Left renal cortex interstitium (tissue), 4 donors: ENCODE measurements around the gene ARHGAP42. TPM values are rescaled to one million over a fixed set of nuclear protein-coding genes. Genes with fewer than 3 reads are reported as not detected.

ENCODE experiments used
- DNase-seq, 4 donors: peaks; one replicate each; pipeline ENCODE4 v3.0.0-alpha.2; 2013; ENCODE audit warnings: low read depth in 4 of 4, low spot score in 2 of 4, missing footprints in 1 of 4
- polyA plus RNA-seq, 4 donors: library from polyadenylated mRNA; unstranded; fragments of 120-200 nt; gene quantifications; one replicate each; pipeline ENCODE4 v1.2.1, GENCODE V29; 2013; ENCODE audit not compliant: insufficient read length in 4 of 4

ARHGAP42 gene
- polyA plus RNA-seq, 4 donors, result 22.3 to 29.6 (median 28.9) TPM

- no peak for DNase-seq
Observed at GRCh38 chr11:100948936-100949335, 261.8 kb downstream of the ARHGAP42 start.

DNA sequence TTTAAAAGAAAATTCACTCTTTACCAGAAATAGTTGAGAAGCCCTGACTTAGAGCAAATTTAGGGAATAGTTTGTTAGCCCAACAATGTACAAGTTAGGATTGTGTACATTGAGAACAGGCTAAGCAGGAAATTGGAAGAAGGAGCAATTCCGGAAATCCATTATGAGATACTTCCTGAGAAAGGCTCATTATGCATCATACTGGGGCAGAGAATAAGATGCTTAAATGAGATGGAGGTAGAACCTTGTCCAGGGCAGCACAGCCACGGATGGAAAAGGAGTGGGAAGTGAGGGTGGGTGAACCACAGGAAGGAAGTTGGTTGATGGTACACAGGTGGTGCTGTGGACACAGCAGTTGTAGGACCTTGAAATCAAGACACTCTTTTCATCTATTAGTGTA, 262.4 kb downstream of the ARHGAP42 start:
- DNase-seq, result no peak

- no peak for DNase-seq
Observed at GRCh38 chr11:100955318-100955717, 268.2 kb downstream of the ARHGAP42 start.

DNA sequence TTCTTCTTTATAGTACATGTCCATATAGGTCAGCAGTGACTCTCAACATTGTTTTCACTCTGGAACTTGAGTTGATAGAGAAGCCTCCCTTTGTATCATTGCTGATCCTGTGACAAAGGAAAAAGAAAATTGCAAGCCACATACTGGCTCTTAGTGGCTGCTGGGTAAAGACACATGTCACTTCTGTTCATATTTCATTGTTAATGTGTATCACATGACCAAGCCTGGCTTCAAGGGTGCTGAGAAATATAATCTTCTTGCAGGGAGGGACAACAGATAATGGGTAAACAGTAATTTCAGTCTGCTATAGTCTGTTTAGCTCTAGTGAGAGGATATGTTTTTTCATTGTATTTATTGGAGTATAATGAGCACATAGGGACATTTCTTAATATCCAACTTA, 269.3 kb downstream of the ARHGAP42 start:
- DNase-seq, result no peak

DNA sequence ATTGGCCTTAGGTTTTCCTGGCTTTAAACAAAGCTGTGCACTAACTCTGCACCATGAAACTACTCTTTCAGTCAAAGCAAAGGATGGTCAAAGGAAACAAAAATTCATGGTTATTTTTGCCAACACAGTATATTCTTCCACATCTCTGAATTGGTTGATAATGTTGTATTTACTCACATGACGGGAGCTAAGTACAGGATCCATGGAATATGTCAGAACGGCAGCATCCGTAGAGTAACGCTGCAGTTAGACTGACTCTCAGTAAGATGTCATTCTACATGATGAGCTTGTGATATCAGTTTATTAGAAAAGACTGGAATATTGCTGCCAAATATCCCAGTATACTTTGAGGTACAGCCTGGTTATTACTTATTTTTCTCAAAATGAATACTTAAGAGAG, 270.4 kb downstream of the ARHGAP42 start:
- no peak for DNase-seq

- no peak for DNase-seq
Observed at GRCh38 chr11:100961633-100962032, 274.5 kb downstream of the ARHGAP42 start.

DNA sequence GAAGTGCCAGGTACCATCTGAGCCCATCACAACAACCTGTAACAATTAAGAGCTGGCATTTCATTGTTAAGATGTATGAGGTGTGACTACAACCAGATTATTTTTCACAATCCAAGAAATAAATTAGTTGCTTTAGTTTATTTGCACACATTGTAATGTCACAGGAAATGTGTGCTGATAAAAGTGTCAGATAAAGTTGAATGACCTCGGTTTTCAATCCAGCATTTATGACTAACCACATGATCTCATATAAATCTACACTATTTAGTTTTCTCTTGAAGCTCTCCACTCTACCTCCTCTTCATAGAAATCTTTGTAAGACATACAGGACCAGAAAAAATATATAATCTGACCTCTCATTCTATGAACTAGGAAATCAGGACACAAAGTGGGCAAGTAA, 276.3 kb downstream of the ARHGAP42 start:
- DNase-seq, result no peak

DNA sequence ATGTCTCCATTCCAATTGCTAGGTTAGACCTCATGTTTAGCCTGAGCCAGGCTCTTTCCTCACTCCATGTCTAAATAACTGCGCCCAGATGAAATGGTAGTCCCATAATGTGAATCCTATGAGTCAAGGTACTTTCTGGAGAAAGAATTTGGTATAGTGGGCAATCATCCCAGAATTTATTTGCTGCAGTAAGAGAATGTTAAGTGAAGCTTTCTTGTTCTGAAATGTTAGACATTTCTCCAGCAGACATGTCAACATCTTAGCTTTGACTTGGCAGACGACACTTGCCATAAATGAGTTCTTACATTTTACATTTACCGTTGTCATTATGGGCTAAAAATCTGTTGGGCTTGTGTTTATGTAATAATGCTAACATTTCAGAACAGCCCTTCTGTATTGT, 277.3 kb downstream of the ARHGAP42 start:
- no peak for DNase-seq

DNA sequence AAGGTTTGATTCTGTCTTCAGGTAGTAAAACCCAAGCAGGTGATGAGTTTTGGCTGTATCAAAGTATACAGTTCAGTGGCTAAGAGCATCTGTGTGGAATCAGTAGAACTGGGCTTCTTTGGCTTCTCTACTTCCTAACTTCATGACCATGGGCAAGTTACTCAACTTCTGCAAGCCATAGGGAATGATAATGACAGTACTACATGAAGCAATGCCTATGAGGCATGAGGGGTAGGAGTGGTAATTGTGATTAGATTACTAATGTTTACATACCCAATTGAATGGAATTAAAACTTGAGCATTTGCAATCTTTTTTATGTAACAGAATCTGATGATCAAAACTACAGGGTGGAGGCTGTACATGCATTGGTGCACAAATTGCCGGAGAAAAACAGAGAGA, 278.3 kb downstream of the ARHGAP42 start:
- no peak for DNase-seq

DNA sequence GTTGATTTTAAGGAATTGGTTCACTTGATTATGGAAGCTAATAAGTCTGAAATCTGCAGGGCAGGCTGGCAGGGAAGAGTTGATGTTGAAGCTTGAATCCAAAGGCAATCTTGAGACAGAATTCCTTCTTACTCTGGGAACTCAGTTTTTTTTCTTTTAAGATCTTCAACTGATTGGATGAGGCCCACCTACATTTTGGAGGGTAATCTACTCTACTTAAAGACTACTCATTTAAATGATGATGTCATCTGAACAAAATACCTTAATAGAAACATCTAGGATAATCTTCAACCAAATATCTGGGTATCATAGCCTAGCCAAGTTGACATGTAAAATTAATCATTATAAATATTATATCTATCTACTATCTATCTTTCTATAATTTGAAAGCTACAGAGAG, 279.3 kb downstream of the ARHGAP42 start:
- no peak for DNase-seq

DNA sequence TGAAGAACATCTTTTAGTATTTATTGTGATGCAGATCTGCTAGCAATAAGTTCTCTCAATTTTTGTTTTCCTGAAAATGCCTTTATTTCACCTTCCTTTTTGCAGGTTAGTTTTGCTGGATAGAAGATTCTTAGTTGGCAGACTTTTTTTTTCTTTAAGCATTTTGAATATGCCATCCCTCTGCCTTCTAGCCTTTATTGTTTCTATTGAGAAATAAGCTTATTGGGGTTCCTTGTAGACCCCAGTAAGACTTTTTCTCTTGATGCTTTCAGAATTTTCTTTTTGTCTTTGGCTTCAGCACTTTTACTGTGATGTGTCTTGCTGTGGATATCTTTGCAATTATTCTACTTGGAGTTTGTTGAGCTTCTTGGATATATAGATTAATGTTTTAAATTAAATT, 281.9 kb downstream of the ARHGAP42 start:
- no peak for DNase-seq

DNA sequence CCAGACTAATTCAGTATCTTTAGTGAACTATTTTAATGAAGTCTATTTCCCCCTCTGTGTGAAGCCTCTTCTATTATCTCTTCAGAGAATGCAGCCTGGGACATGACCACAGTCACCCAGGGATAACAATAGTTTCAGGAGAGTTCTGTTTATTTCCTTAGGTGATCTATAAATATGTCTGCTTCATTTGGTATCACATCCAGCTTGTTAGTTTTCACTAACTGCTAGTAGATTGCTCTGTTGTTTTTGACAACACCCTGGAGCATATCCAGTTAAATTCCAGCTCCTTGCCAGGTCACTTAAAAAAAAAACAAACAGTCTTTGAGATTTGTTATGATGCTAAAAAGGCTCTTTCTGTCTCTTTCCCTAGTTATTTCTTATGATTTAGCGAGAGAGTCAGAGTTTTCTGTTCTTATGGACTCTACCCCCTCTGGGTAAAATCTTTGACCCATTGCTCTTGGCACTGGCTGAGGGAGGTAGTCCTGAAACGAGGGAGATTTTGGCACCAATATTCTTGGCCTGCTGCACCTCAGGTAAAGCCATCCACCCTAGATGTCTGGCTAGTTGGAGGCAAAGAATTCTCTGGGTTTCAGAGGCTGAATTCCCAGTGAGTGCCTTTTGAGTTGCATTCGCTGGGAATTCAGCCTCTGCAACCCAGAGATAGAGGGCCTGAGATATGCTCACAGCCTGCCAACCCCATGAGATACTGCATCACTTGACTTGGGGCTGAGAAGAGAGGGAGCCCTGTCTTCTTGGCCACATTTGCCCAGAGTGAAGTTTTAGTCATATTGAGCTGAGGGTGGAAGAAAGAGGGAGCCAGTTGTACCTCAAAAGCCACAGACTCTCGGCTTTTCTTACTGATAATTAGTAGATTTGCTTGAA, 283.4 kb downstream of the ARHGAP42 start:
- no peak for DNase-seq

- DNase-seq, result no peak
Observed at GRCh38 chr11:100972046-100972445, 285.0 kb downstream of the ARHGAP42 start.

- DNase-seq, result no peak
Observed at GRCh38 chr11:100978442-100978841, 291.4 kb downstream of the ARHGAP42 start.

DNA sequence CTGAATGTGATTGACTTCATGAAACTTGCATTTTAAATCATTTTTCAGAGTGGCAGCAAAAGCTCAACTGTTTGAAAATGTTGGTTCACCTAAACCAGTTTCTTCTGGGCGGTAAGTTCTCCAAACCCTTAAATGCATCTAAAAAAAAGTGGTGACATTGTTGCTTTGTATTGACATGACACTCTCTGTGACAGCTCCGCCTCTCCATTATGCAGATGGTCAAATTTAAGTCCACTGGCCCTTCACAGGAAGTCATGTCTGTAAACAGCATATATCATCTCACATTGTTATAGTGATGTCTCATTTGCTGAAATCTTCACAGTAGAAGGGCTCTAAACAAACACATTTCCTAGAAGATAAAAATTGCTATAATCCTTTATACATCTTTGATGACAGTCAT, 291.9 kb downstream of the ARHGAP42 start:
- no peak for DNase-seq

- DNase-seq, result peak in 1 of 4 donors; percentile 7
Observed at GRCh38 chr11:100980156-100980555, 293.1 kb downstream of the ARHGAP42 start.

DNA sequence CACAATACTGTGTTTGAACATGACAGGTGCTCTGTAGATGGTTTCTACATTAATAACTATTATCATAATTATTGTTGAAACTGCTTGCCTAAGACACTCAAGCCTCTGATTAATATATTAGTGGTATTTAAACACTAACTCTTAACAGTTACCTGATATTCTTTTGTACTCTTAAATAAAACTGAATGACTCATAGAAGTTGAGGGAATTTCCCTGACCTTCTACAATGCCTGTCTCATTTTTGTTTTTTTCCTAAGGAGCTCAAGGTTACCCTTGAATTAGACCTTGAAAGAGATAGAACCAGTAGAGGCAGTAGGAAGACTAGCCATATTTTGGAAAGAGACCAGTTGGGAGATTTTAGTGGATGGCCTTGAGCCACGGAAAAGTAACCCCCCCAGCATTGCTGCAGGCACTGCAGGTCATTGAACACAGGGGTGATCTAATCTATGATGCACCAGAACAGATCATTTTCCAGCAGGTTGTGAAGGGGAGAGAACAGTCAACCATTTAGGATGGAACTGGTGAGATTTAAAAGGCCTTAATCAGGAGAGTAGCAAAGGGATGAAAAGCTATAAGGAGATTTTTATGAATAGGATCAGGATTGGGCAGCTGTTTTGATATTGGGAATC, 294.2 kb downstream of the ARHGAP42 start:
- DNase-seq, result no peak

DNA sequence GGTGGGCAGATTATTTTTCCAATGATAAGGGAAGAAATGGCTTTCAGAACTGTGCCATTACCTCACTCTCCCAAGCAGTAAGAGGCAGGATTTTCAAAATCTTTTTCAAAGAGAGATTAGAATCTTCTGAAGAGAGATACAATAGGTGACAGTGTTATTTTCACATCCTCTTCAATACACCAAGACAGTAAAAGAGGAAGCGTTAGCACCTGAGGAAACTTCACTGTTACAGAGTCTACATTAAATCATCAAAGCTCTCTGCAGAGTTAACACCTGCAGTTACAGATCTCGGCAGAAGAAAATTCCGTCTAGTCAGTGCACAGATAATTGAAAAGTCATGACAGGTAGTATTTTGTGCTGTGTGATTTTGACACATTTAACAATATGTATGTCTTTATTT, 297.6 kb downstream of the ARHGAP42 start:
- DNase-seq, result no peak

- DNase-seq, result no peak
Observed at GRCh38 chr11:100990931-100991330, 303.8 kb downstream of the ARHGAP42 start.

GRCh38 chr11:100991541-100991940, 304.5 kb downstream of the ARHGAP42 start:
- DNase-seq, result no peak

DNA sequence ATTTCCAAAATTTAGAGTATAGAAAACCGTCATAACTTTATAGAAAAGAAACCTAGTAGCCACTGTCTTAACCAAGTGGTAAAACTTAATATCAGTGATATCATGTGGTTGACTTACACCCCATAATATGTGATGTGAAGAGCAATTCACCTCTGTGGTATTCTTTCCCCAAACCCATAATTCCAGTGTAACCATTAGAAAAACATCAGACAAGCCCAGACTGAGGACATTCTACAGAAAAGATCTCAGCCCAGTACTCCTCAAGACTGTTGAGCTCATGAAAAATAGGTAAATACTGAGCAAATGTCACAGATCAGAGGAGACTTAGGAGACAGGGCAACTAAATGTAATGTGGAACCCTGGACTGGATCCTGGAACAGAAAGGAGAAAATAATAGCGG, 307.9 kb downstream of the ARHGAP42 start:
- DNase-seq, result no peak

GRCh38 chr11:100999756-101000155, 312.7 kb downstream of the ARHGAP42 start:
- no peak for DNase-seq
